SJCRH30 (cell line): Measurements from ENCODE around the gene SMOC1. TPM values are rescaled to one million over a fixed set of nuclear protein-coding genes. Genes with fewer than 3 reads are reported as not detected.
"Not testable (repeated sequence)": the region's sequence is repeated elsewhere in the genome, so short reads cannot be mapped to it uniquely, and the experiment has no call there.

Experiments used
- DNase-seq, 2 experiments: peaks; one replicate each; pipeline ENCODE4 v3.0.0-alpha.2; 2015 to 2020
- H3K27ac ChIP-seq: fragments of 250-450 bp; sonication (Bioruptor Pico); 2 replicates; pipeline ENCODE4 v1.5.1; 2020; ENCODE audit warnings: mild to moderate bottlenecking, moderate library complexity
- H3K27me3 ChIP-seq: fragments of 250-450 bp; sonication (Bioruptor Pico); 2 replicates; pipeline ENCODE4 v1.5.1; 2020; ENCODE audit warnings: mild to moderate bottlenecking, moderate library complexity
- H3K36me3 ChIP-seq: fragments of 250-450 bp; sonication (Bioruptor Pico); 2 replicates; pipeline ENCODE4 v1.5.1; 2020; ENCODE audit warnings: mild to moderate bottlenecking, moderate library complexity
- H3K4me1 ChIP-seq: fragments of 250-450 bp; sonication (Bioruptor Pico); 2 replicates; pipeline ENCODE4 v1.5.1; 2020; ENCODE audit warnings: mild to moderate bottlenecking, moderate library complexity
- H3K4me3 ChIP-seq: fragments of 250-450 bp; sonication (Bioruptor Pico); 2 replicates; pipeline ENCODE4 v1.5.1; 2020; ENCODE audit warnings: mild to moderate bottlenecking, moderate library complexity
- H3K9me3 ChIP-seq: fragments of 250-450 bp; sonication (Bioruptor Pico); replicated peaks from 2 replicates; pipeline ENCODE4 v1.5.1; 2020; ENCODE audit warnings: mild to moderate bottlenecking, moderate library complexity
- total RNA-seq: library from RNA; depleted of rRNA; stranded (reverse); fragments of >200 nt; shearing (Covaris generic); gene quantifications from 2 replicates; pipeline ENCODE4 v1.2.3, GENCODE V29; 2014

SMOC1 gene
- total RNA-seq, 1 experiment from 2014 or later: 15.6 TPM

DNA sequence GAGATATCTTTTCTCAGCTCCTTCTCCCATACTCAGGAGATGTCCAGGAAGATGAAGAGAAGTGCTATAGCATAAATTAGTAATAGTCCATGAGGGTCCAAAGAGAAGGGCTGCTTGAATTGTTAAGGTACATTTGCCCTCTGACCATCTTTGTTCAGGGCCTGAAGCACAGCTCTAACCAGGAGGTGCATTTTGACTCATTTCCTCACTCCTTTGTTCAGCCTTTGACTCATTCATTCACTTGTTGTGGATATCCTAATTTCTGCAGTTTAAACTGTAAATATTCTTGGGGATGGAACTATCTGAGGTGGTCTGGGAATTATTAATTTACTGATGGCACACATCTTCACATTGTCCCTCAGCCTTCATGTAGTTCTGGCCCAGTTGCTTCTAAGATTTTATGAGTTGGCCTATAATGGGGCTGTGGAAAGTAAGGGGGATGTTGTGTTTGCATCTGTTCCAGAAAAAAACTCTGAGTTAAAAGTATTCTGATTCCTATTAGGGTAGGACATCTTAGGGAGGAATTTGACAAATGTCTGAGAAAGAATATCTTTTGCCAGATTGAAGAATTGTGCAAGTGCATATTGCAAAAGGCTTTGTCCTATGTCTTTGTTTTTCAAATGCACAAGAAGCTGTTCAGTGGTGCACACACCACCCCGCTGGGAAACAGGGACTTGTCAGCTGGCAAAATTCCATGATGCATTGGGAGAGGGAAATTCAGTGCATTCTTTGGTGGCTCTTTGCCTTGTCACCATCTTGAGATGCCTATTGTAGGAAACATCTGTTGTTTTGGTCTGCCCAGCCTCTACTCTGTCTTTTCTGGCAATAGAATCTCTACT, 22.1 kb downstream of the SMOC1 start:
- Histone ChIP-seq H3K36me3 (no peaks in the 10 kb centered on the region), H3K9me3 (no peaks in the 10 kb centered on the region), H3K27me3 (no peaks in the 10 kb centered on the region), H3K4me1 (no peaks in the 10 kb centered on the region), H3K27ac (no peak overlapping the region), H3K4me3 (no peak overlapping the region)
- no peak for DNase-seq

DNA sequence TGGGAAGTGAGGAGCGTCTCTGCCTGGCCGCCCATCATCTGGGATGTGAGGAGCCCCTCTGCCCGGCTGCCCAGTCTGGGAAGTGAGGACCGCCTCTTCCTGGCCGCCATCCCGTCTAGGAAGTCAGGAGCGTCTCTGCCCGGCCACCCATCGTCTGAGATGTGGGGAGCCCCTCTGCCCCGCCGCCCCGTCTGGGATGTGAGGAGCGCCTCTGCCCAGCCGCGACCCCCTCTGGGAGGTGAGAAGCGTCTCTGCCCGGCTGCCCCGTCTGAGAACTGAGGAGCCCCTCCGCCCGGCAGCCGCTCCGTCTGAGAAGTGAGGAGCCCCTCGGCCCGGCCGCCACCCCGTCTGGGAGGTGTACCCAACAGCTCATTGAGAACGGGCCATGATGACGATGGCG, 23.8 kb downstream of the SMOC1 start:
- not testable (repeated sequence) for H3K36me3 ChIP-seq, H3K4me1 ChIP-seq, H3K27ac ChIP-seq, H3K27me3 ChIP-seq, H3K4me3 ChIP-seq, DNase-seq, H3K9me3 ChIP-seq

- peak; percentile 17 to 44 for DNase-seq
- Histone ChIP-seq H3K27ac (no peak overlapping the region), H3K4me3 (no peak overlapping the region), H3K9me3 (no peaks in the 10 kb centered on the region), H3K4me1 (no peaks in the 10 kb centered on the region), H3K36me3 (no peaks in the 10 kb centered on the region), H3K27me3 (no peaks in the 10 kb centered on the region)
These were observed 25.0 kb downstream of the SMOC1 start for GRCh38 chr14:69904246-69904645.

DNA sequence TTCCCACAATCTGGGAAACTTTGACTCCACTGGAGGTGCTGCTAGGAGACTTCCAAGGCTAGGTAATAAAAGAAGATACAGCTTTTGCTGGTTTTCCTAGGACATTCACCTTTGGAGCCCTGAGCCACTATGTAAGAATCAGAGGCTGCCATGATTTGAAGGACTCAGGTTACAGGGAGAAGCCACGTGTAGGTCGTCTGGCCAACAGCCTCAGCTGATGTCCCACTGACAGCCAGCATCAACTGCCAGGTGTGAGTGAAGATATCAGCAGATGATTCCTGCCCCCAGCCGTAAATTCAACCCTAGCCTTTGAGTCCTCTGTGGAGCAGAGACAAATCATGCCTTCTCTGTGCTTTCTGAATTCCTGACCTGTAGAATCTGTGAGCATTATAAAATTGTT, 27.0 kb downstream of the SMOC1 start:
- Histone ChIP-seq H3K27me3 (no peaks in the 10 kb centered on the region), H3K27ac (no peak overlapping the region), H3K36me3 (no peaks in the 10 kb centered on the region), H3K4me3 (no peak overlapping the region), H3K9me3 (no peaks in the 10 kb centered on the region), H3K4me1 (peaks cover 10% of the 10 kb centered on the region)
- DNase-seq: no peak

- Histone ChIP-seq H3K27ac (peak overlapping the region; percentile 69), H3K4me3 (no peak overlapping the region), H3K4me1 (peaks cover 12% of the 10 kb centered on the region), H3K9me3 (no peaks in the 10 kb centered on the region), H3K27me3 (no peaks in the 10 kb centered on the region), H3K36me3 (no peaks in the 10 kb centered on the region)
- no peak for DNase-seq
These were observed 30.8 kb downstream of the SMOC1 start for GRCh38 chr14:69909826-69910550.

DNA sequence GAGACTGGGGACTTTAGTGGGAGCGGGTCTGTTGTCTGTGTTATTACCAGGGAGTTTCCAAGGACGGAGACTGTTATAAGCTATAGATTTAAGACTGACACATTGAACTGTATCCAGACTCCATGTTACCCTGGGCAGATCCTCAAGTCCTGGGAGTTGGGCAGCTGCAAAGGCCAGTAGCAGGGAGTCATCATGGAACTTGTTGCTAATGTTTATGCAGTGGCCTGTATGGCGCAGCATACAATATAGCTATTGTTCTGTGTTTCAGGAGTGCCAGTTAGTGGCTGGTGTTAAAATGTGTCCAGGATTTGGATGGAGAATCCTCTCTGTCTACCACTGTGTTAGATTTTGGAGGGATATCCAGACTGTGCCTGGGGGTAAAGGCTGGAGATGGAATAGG, 31.7 kb downstream of the SMOC1 start:
- peak overlapping the region; percentile 69 for H3K27ac ChIP-seq
- H3K36me3 ChIP-seq: no peaks in the 10 kb centered on the region
- no peak overlapping the region for H3K4me3 ChIP-seq
- H3K9me3 ChIP-seq: no peaks in the 10 kb centered on the region
- peak; percentile 72 to 87 for DNase-seq
- H3K27me3 ChIP-seq: no peaks in the 10 kb centered on the region
- H3K4me1 ChIP-seq: peaks cover 12% of the 10 kb centered on the region

- no peak overlapping the region for H3K4me3 ChIP-seq
- H3K27me3 ChIP-seq: no peaks in the 10 kb centered on the region
- no peak for DNase-seq
- no peak overlapping the region for H3K27ac ChIP-seq
- no peaks in the 10 kb centered on the region for H3K9me3 ChIP-seq
- no peaks in the 10 kb centered on the region for H3K36me3 ChIP-seq
- H3K4me1 ChIP-seq: peaks cover 12% of the 10 kb centered on the region
These were observed 34.5 kb downstream of the SMOC1 start for GRCh38 chr14:69913686-69914085.

- Histone ChIP-seq H3K36me3 (no peaks in the 10 kb centered on the region), H3K27ac (no peak overlapping the region), H3K9me3 (no peaks in the 10 kb centered on the region), H3K27me3 (no peaks in the 10 kb centered on the region), H3K4me3 (no peak overlapping the region), H3K4me1 (peaks cover under 1% of the 10 kb centered on the region; the same call in 1 of the 2 replicates)
- DNase-seq: no peak
These were observed 37.2 kb downstream of the SMOC1 start for GRCh38 chr14:69916396-69916795.

GRCh38 chr14:69917287-69917686, 38.1 kb downstream of the SMOC1 start:
- no peaks in the 10 kb centered on the region for H3K36me3 ChIP-seq
- H3K9me3 ChIP-seq: no peaks in the 10 kb centered on the region
- no peak for DNase-seq
- no peaks in the 10 kb centered on the region for H3K27me3 ChIP-seq
- H3K4me3 ChIP-seq: no peak overlapping the region
- H3K27ac ChIP-seq: no peak overlapping the region
- no peaks in the 10 kb centered on the region for H3K4me1 ChIP-seq

- no peaks in the 10 kb centered on the region for H3K9me3 ChIP-seq
These were observed 40.6 kb downstream of the SMOC1 start for GRCh38 chr14:69919815-69920214.

GRCh38 chr14:69921052-69921451, 41.8 kb downstream of the SMOC1 start:
- Histone ChIP-seq H3K27me3 (no peaks in the 10 kb centered on the region), H3K27ac (no peak overlapping the region), H3K36me3 (no peaks in the 10 kb centered on the region), H3K9me3 (no peaks in the 10 kb centered on the region), H3K4me3 (no peak overlapping the region), H3K4me1 (peaks cover 12% of the 10 kb centered on the region)
- DNase-seq: no peak

More at GRCh38 chr14:69919815-69920214, 40.6 kb downstream of the SMOC1 start:
- no peak overlapping the region for H3K27ac ChIP-seq
- no peak for DNase-seq
- no peak overlapping the region for H3K4me3 ChIP-seq
- H3K36me3 ChIP-seq: no peaks in the 10 kb centered on the region
- no peaks in the 10 kb centered on the region for H3K27me3 ChIP-seq
- H3K4me1 ChIP-seq: peaks cover 10% of the 10 kb centered on the region

- Histone ChIP-seq H3K4me1 (peaks cover 19% of the 10 kb centered on the region), H3K9me3 (no peaks in the 10 kb centered on the region), H3K27me3 (no peaks in the 10 kb centered on the region), H3K27ac (no peak overlapping the region), H3K36me3 (no peaks in the 10 kb centered on the region), H3K4me3 (no peak overlapping the region)
- DNase-seq: no peak
These were observed 43.0 kb downstream of the SMOC1 start for GRCh38 chr14:69922198-69922597.

GRCh38 chr14:69924201-69924600, 45.0 kb downstream of the SMOC1 start:
- Histone ChIP-seq H3K27me3 (no peaks in the 10 kb centered on the region), H3K9me3 (no peaks in the 10 kb centered on the region), H3K36me3 (no peaks in the 10 kb centered on the region), H3K27ac (no peak overlapping the region), H3K4me1 (peaks cover 32% of the 10 kb centered on the region), H3K4me3 (no peak overlapping the region)
- DNase-seq: peak; percentile 33 to 56

DNA sequence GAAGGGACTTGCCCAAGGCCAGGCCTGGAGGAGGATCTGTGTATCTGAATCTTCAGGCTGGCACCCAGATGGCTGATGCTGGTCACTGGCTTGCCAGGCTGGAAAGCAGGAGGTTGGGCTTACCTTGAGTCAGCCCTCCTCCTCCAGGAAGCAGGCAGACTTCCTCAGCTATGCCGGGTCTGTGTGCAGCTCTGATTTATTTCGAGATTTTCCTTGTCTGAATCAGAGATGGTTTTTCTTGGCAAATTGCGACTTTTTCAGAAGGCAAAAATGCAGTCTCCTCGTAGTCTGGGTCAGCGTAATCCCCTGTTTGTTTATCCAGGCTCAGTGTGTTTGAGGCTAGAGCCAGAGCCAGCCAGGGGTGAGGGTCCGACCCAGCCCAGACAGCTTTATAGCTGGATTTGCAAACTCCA, 48.9 kb downstream of the SMOC1 start:
- Histone ChIP-seq H3K27ac (no peak overlapping the region; the same call in 1 of the 2 replicates), H3K4me3 (no peak overlapping the region), H3K4me1 (peaks cover 32% of the 10 kb centered on the region), H3K9me3 (no peaks in the 10 kb centered on the region), H3K36me3 (no peaks in the 10 kb centered on the region), H3K27me3 (no peaks in the 10 kb centered on the region)
- DNase-seq: peak in 1 of 2 experiments; percentile 26

DNA sequence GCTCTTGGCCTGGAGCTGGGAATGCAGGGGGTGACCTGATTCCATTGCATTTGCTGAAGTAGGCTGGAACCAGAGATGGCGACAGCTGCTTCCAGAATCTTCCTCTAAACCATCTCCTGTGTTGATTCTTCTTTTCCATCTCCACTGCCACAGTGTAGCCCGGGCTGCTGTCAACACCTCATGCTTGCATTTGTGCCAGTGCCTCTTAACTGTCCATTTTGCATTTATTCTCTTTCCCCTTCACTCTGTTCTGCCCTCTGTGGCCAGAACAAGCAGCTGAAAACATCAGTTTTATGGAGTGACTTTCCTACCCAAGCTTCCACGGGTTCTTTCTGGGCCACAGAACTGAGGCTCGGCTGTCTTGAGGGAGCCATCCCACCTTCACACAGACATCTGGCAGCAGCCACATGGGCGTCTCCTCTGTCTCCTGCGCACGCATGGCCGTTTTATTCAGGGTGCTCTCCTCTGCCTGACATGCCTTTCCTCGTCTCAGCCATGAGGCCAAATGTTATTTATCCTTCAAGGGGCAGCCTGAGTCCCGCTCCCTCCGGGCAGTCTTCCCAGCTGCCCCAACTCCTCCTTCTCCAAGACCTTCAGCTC, 51.7 kb downstream of the SMOC1 start:
- Histone ChIP-seq H3K4me1 (peaks cover 22% of the 10 kb centered on the region), H3K27me3 (no peaks in the 10 kb centered on the region), H3K36me3 (no peaks in the 10 kb centered on the region), H3K9me3 (no peaks in the 10 kb centered on the region), H3K27ac (no peak overlapping the region), H3K4me3 (no peak overlapping the region)
- DNase-seq: no peak
